HG02642 (cell line): ENCODE measurements around the gene RAB15.
"Not testable (repeated sequence)": the region's sequence is repeated elsewhere in the genome, so short reads cannot be mapped to it uniquely, and the experiment has no call there.

Experiments
- ATAC-seq: cut with Tn5 transposase; IDR thresholded peaks from one replicate; pipeline ENCODE4 v1.9.1; 2021; ENCODE audit warnings: mild to moderate bottlenecking; ENCODE audit not compliant: unreplicated experiment, poor library complexity

RAB15 gene

GRCh38 chr14:64914237-64915028 lies 57.7 kb downstream of the RAB15 start, which contains the start of gene CHURC1:
CHURC1 (plus strand) TSS chr14:64914455; CDS start chr14:64914496, 41 bp downstream.
- ATAC-seq = peak; percentile 98

GRCh38 chr14:64913477-64913876 lies 58.7 kb downstream of the RAB15 start:
- not testable (repeated sequence) for ATAC-seq

GRCh38 chr14:64912261-64912660 lies 59.9 kb downstream of the RAB15 start:
- ATAC-seq = no peak

DNA sequence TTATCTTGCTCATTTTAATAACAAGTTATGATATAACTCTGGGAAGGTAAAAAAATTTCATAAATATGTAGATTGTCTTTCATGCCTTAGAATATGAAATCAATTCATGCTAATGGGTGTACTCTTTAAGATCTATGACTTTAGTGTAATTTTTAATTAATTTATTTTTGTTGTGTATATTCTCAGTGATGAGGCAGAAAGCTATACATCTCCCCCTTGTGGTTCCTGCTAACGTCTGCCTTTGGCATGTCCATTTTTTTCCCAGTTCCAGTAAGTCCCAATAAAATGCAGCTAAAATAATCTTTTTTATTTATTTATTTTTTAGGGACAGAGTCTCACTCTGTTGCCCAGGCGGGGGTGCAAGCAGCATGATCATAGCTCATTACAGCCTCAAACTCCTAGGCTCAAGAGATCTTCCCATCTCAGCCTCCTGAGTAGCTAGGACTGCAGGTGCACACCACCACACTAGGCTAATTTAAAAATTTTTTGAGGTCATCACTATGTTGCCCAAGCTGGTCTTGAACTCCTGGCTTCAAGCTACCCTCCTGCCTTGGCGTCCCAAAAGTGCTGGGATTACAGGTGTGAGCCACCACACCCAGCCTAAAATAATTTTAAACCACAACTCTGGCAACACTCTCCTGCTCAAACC lies 61.2 kb downstream of the RAB15 start:
- no peak for ATAC-seq

- no peak for ATAC-seq
Observed at GRCh38 chr14:64906022-64906421, 66.1 kb downstream of the RAB15 start.

GRCh38 chr14:64899958-64900357 lies 72.2 kb downstream of the RAB15 start:
- no peak for ATAC-seq
